ENCODE results near the gene PDXK. TPM values are rescaled to one million over a fixed set of nuclear protein-coding genes. Genes with fewer than 3 reads are reported as not detected.

Gene PDXK
- total and polyA plus RNA-seq, 2 of the 13 experiments (the other 11 are each of a cell fraction or from before 2014, with no cell fraction given) = 114 to 184 TPM

DNA sequence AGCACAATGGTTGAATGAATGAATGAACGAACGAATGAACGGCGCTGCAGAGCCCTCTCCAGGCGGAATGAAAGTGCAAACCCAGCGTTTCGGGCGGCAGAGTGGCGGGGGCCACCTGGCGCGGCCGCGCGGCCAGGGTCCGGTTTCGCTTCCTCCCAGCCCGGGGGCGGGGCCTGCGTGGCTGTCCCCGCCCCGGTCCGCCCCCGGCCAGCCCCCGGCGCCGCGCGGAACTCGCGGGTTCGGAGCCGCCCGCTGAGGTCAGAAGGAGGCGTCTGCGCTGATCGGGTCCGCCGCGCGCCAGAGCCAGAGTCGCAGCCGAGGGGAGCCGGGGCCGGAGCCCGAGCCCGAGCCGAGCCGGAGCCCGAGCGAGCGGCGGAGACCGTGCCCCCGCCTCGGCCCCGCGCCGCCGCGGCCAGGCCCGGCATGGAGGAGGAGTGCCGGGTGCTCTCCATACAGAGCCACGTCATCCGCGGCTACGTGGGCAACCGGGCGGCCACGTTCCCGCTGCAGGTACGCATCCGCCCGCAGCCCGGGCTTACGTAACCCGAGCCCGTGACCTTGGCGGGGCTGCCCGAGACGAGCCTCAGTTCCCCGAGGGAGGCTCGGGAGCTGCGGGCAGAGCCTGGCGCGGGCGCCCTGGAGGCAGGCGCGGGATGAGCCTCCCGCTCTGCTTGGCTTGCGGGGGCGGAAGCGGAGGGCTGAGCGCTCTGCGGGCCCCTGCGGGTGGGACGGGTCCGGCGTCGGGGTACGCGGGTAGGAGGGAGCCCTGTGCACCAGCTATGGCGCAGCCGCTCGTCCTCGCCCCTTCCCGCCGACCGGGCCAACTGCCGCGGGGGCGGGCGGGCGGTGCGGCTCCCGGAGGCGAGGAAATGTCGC is at the start of gene PDXK (continued):
- peak; percentile 50; the same call in 1 of the 2 replicates for TF ChIP-seq BHLHE40 (IDR thresholded peaks at IDR 0.05; ENCODE audit: low read length)
- peak; percentile 42; the same call in 1 of the 2 replicates for TF ChIP-seq MAFF (IDR thresholded peaks at IDR 0.05; ENCODE audit: low read depth, low read length)
- TF ChIP-seq KLF13 (CRISPR knock-in tag; IDR thresholded peaks at IDR 0.05) = no peak
- TF ChIP-seq, protein P1, sequence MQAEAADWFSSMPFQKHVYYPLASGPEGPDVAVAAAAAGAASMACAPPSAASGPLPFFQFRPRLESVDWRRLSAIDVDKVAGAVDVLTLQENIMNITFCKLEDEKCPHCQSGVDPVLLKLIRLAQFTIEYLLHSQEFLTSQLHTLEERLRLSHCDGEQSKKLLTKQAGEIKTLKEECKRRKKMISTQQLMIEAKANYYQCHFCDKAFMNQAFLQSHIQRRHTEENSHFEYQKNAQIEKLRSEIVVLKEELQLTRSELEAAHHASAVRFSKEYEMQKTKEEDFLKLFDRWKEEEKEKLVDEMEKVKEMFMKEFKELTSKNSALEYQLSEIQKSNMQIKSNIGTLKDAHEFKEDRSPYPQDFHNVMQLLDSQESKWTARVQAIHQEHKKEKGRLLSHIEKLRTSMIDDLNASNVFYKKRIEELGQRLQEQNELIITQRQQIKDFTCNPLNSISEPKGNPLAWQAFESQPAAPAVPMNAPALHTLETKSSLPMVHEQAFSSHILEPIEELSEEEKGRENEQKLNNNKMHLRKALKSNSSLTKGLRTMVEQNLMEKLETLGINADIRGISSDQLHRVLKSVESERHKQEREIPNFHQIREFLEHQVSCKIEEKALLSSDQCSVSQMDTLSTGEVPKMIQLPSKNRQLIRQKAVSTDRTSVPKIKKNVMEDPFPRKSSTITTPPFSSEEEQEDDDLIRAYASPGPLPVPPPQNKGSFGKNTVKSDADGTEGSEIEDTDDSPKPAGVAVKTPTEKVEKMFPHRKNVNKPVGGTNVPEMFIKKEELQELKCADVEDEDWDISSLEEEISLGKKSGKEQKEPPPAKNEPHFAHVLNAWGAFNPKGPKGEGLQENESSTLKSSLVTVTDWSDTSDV (CRISPR knock-in tag; IDR thresholded peaks at IDR 0.05) = 0 out of 2 replicates have a peak, but pooled peaks have one; percentile 38
- 0 out of 4 replicates have a peak, but pooled peaks of 1 of the 2 experiments have one; percentile 24 for TF ChIP-seq KLF16 (CRISPR knock-in tag; IDR thresholded peaks at IDR 0.05)
- TF ChIP-seq ZNF329 (CRISPR knock-in tag; IDR thresholded peaks at IDR 0.05; ENCODE audit: low read depth) = no peak
- TF ChIP-seq ZBTB7A (CRISPR knock-in tag; IDR thresholded peaks at IDR 0.05) = no peak
- no peak for TF ChIP-seq TSC22D2 (CRISPR knock-in tag; IDR thresholded peaks at IDR 0.05; ENCODE audit: borderline replicate concordance)
- TF ChIP-seq GABPA (IDR thresholded peaks at IDR 0.05; ENCODE audit: low read depth, low read length) = no peak
- no peak for TF ChIP-seq GABPA (CRISPR knock-in tag; IDR thresholded peaks at IDR 0.05; ENCODE audit: low read depth)
- no peak for TF ChIP-seq ARHGAP35 (CRISPR knock-in tag; IDR thresholded peaks at IDR 0.05; ENCODE audit: borderline replicate concordance)
- TF ChIP-seq KAT7 (CRISPR knock-in tag; IDR thresholded peaks at IDR 0.05; ENCODE audit: borderline replicate concordance) = peak; percentile 75; the same call in 1 of the 2 replicates
- no peak for TF ChIP-seq ZFP36L1 (CRISPR knock-in tag; IDR thresholded peaks at IDR 0.05)
- no peak for TF ChIP-seq SOX5 (CRISPR knock-in tag; IDR thresholded peaks at IDR 0.05; ENCODE audit: borderline replicate concordance)
- TF ChIP-seq ZBTB26 (CRISPR knock-in tag; IDR thresholded peaks at IDR 0.05; ENCODE audit: borderline replicate concordance) = no peak
- TF ChIP-seq ZNF256 (CRISPR knock-in tag; conservative IDR thresholded peaks at IDR 0.05) = no peak
- no peak for TF ChIP-seq ZNF816 (CRISPR knock-in tag; IDR thresholded peaks at IDR 0.05; ENCODE audit: borderline replicate concordance)
- no peak for TF ChIP-seq ERF (CRISPR knock-in tag; IDR thresholded peaks at IDR 0.05)
- peak; percentile 71; the same call in 1 of the 2 replicates for TF ChIP-seq BORCS8-MEF2B (CRISPR knock-in tag; IDR thresholded peaks at IDR 0.05)
- TF ChIP-seq, protein P2, sequence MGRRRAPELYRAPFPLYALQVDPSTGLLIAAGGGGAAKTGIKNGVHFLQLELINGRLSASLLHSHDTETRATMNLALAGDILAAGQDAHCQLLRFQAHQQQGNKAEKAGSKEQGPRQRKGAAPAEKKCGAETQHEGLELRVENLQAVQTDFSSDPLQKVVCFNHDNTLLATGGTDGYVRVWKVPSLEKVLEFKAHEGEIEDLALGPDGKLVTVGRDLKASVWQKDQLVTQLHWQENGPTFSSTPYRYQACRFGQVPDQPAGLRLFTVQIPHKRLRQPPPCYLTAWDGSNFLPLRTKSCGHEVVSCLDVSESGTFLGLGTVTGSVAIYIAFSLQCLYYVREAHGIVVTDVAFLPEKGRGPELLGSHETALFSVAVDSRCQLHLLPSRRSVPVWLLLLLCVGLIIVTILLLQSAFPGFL (CRISPR knock-in tag; IDR thresholded peaks at IDR 0.05) = no peak
- TF ChIP-seq, protein P3, sequence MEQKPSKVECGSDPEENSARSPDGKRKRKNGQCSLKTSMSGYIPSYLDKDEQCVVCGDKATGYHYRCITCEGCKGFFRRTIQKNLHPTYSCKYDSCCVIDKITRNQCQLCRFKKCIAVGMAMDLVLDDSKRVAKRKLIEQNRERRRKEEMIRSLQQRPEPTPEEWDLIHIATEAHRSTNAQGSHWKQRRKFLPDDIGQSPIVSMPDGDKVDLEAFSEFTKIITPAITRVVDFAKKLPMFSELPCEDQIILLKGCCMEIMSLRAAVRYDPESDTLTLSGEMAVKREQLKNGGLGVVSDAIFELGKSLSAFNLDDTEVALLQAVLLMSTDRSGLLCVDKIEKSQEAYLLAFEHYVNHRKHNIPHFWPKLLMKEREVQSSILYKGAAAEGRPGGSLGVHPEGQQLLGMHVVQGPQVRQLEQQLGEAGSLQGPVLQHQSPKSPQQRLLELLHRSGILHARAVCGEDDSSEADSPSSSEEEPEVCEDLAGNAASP (CRISPR knock-in tag; IDR thresholded peaks at IDR 0.05; ENCODE audit: borderline replicate concordance) = no peak
- TF ChIP-seq ZBTB37 (CRISPR knock-in tag; IDR thresholded peaks at IDR 0.05) = no peak

All from HepG2 (cell line).